ENCODE results near the gene SPEF1. TPM values are rescaled to one million over a fixed set of nuclear protein-coding genes. Genes with fewer than 3 reads are reported as not detected.

The SPEF1 gene
- total RNA-seq, 1 donor from 2014 or later, result not detected

DNA sequence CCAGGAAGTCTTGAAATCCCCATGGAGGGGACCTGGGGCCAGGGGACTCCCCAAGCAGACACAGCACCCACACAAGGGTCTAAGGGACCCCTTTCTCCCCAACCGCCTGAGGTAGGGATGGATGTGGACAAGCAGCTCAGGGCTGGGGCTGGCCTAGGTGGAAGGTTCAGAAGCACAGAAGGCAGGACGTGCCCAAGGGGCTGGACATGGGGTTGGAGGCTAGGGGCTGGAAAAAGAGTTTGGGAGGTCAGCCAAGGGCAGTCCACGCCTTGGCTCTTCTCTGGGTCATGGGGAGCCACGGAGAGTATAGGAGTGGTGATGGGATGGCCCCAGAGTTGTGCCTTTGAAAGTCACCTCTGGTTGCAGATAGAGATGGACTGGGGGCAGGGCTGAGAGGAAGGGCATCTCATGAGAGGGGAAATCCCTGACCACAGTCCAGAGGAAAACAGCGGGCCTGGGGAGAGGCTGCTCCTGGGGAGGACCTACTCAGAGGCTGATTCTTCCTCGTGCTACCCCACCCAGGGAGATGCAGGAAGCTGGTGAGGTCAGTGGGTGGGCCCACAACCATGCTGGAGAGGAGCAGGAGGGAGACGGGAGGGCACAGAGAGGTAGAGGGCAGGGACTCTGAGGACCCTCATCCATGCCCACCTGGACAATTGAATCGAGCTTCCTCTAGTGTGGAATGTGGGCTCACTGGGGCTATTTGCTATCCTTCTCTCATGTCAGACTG, 51.3 kb downstream of the SPEF1 start:
- DNase-seq, result no peak

DNA sequence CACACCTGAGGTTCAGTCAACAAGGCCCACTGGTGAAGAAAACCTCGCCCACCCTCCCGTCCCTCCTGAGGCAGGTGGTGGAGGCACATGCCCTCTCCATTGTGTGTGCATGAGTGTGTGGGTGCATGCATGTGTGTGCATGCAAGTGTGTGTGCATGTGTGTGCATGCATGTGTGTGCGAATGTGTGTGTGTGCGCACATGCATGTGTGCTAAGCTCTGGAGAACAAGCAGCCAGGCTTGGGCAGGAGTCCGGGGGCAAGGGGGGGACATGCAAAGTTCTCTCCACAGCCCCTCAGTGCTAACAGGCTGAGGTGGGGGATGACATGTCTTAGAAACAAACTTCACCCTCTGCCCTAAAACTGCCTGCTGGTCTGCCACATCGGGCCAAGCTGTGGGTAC, 51.9 kb downstream of the SPEF1 start:
- DNase-seq, result no peak

DNA sequence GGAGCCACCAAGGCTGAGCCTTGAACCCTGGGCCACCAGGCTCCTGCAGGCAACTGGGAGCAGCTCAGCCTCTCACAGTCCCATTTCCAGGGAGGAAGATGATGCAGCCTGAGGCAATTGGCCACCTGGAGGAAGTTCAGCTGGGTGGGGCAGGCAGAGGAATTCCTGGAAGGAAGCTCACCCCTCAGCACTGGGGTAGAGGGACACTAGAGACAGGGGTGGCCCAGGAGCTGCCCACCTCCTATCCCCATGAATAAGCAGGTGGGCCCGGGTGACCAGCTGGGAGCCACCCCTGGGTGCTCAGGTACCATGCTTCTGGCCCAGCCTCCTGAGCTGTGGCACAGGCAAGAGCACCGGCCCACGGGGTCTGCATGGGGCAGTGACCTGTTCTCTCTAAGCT, 52.4 kb downstream of the SPEF1 start:
- no peak for DNase-seq

DNA sequence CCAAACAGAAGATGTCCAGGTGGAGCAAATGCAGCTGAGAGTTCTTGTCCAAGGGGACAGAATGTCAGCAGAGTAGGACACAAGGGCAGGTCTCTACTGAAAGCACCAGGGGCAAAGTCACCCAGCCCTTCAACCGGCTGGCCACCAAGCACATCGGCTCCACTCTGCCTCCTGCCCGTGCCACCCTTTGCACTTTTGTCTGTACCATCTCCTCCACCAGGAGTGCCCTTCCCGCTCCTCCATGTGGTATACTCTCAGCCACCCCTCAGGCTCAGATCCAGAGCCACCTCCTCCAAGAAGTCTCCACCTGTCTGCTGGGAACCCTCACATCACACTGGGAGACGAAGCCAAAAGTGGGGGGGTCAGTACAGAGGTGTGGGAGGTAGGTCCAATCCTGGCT, 52.9 kb downstream of the SPEF1 start:
- no peak for DNase-seq

Other genes with a start within 250 kb of the SPEF1 start
- not detected for gene GFRA4, start 118.0 kb downstream of the SPEF1 start, total RNA-seq
- 53.2 TPM for gene ADAM33, start 99.4 kb downstream of the SPEF1 start, total RNA-seq
- gene SIGLEC1, start 68.8 kb downstream of the SPEF1 start, total RNA-seq, result 3.5 TPM
- 14.0 TPM for gene HSPA12B, start 48.8 kb downstream of the SPEF1 start, total RNA-seq
- gene ADISSP, start 13.7 kb downstream of the SPEF1 start, total RNA-seq, result 14.4 TPM
- 30.9 TPM for gene CENPB, start 5.3 kb upstream of the SPEF1 start, total RNA-seq
- 22.4 TPM for gene CDC25B, start 14.9 kb upstream of the SPEF1 start, total RNA-seq
- 5.8 TPM for gene AP5S1, start 39.1 kb upstream of the SPEF1 start, total RNA-seq
- 13.5 TPM for gene MAVS, start 65.4 kb upstream of the SPEF1 start, total RNA-seq
- 39.8 TPM for gene PANK2, start 107.9 kb upstream of the SPEF1 start, total RNA-seq
- gene RNF24, start 234.1 kb upstream of the SPEF1 start, total RNA-seq, result 12.3 TPM